GM12801 (cell line): ENCODE data around the gene CMIP.

ENCODE experiments used
- CTCF ChIP-seq: IDR thresholded peaks from one replicate; pipeline ENCODE4 v1.5.1; 2011; ENCODE audit warnings: control low read depth; ENCODE audit not compliant: insufficient read length; ENCODE audit errors: extremely low read depth

The CMIP gene

GRCh38 chr16:81654346-81654745, 209.7 kb downstream of the CMIP start:
- no peak for TF ChIP-seq CTCF

GRCh38 chr16:81655469-81656162, 211.0 kb downstream of the CMIP start:
- no peak for TF ChIP-seq CTCF

- TF ChIP-seq CTCF: no peak
Measured at GRCh38 chr16:81657224-81657623, 212.6 kb downstream of the CMIP start.

DNA sequence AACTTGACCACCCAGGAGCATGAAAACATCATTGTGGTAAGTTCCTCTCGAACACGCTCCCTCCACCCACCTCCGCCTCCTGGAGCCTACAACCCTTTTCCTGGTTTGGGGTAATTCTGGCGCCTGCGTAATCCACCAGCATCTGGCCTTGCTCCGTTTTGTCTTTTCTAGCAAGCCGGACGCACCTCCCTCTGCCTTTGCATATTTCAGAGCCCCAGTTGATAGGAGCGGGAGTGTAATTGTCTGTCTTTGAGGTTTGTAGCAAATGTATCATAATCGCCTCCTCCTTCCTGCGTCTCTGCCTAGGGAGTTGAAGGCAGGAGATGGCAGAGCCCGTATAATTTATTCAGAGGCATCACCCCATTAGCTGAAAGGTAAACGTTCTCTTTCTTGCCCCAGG, 213.2 kb downstream of the CMIP start:
- no peak for TF ChIP-seq CTCF

- TF ChIP-seq CTCF: no peak
Measured at GRCh38 chr16:81658373-81658772, 213.8 kb downstream of the CMIP start.

DNA sequence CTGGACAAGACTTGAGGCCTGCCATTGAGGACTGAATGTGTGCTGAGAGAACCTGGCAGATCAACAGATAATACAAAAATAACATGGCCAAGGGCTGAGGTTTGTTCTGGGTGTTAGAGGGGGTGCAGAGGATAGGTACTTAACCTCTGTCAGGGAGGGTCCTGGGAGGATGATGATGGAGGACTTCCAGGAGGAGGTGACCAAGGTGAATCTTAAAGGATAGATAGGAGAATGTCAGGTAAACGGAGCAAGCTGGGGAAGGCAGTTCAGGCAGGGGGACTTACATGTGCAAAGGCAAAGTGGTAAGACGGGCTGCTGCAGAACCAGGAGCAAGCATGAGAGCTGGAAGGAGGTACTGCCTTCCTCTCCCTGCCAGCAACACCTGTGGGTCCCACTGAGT, 214.6 kb downstream of the CMIP start:
- TF ChIP-seq CTCF: no peak

- TF ChIP-seq CTCF: no peak
Measured at GRCh38 chr16:81661082-81661481, 216.5 kb downstream of the CMIP start.
